B cell (primary cell): ENCODE results near the gene ADARB2.

Experiments
- EZH2 ChIP-seq: IDR thresholded peaks from 2 replicates; pipeline ENCODE4 v1.6.1; 2012; ENCODE audit warnings: borderline replicate concordance, low read depth, mild to moderate bottlenecking, moderate library complexity, low read length; ENCODE audit not compliant: insufficient read depth, poor library complexity, severe bottlenecking
- TF ChIP-seq, protein P1 (sequence below): fragments of 200-600 bp; IDR thresholded peaks from one replicate; pipeline ENCODE4 v1.8.0; 2022; ENCODE audit warnings: antibody characterized with exemption, mild to moderate bottlenecking

DNA sequence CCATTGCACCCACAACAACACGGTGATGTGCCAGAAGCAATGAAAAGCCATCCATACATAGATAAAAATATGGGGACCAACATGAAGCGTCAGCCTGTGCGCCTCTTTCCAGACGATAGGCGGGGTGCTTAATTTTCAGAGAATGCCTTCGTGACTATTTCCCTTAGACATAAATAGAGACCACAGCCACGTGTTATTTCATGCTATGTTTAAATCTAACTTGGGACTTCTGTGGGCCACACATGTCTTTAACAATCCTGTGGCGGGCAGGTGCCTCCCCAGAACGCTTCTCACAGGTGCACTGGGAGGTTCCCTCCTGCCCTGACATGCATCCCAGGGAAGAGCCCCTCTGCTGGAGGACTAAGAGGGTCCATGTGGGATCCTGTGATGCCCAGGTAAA lies 259.7 kb downstream of the ADARB2 start:
- TF ChIP-seq, protein P1, sequence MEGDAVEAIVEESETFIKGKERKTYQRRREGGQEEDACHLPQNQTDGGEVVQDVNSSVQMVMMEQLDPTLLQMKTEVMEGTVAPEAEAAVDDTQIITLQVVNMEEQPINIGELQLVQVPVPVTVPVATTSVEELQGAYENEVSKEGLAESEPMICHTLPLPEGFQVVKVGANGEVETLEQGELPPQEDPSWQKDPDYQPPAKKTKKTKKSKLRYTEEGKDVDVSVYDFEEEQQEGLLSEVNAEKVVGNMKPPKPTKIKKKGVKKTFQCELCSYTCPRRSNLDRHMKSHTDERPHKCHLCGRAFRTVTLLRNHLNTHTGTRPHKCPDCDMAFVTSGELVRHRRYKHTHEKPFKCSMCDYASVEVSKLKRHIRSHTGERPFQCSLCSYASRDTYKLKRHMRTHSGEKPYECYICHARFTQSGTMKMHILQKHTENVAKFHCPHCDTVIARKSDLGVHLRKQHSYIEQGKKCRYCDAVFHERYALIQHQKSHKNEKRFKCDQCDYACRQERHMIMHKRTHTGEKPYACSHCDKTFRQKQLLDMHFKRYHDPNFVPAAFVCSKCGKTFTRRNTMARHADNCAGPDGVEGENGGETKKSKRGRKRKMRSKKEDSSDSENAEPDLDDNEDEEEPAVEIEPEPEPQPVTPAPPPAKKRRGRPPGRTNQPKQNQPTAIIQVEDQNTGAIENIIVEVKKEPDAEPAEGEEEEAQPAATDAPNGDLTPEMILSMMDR: no peak
- no peak for TF ChIP-seq EZH2
